ENCODE results near the gene PRKCA. TPM values are rescaled to one million over a fixed set of nuclear protein-coding genes. Genes with fewer than 3 reads are reported as not detected.
A peak's percentile ranks its signal among the peaks of the same experiment; 100 is the strongest.

The PRKCA gene
- total and polyA plus RNA-seq, 2 donors (not counting 3 experiments of a cell fraction or from before 2014, with no cell fraction given) = 7.5 to 34.2 TPM

GRCh38 chr17:66351701-66352100, 49.3 kb downstream of the PRKCA start:
- no peaks in the 10 kb centered on the region for H4K20me1 ChIP-seq (replicated peaks; ENCODE audit: control insufficient read depth, extremely low read depth, insufficient read depth, low read length)
- no peak overlapping the region for H3K4me2 ChIP-seq (ENCODE audit: insufficient read depth, low read length)
- no peak overlapping the region for H3K4me3 ChIP-seq (replicated peaks in 1 of 3; ENCODE audit: insufficient read depth in 1 of 3, low read depth in 1 of 3, low read length in 3 of 3)
- H3K9ac ChIP-seq (replicated peaks; ENCODE audit: extremely low read depth, insufficient read depth, low read length) = no peak overlapping the region
- peaks cover 28% of the 10 kb centered on the region for H3K79me2 ChIP-seq (ENCODE audit: control insufficient read depth, insufficient read depth, low read length)
- intact Hi-C loops (cut with micrococcal nuclease) = no loop called here
- H3K36me3 ChIP-seq (ENCODE audit: control insufficient read depth in 2 of 2, extremely low read depth in 1 of 2, insufficient read depth in 2 of 2, low read length in 2 of 2) = no peaks in the 10 kb centered on the region
- BruUV-seq (replicated peaks) = no TSS peak
- no peak overlapping the region for H3K27ac ChIP-seq (ENCODE audit: insufficient read depth, low read depth, low read length)
- ChIA-PET CTCF (interaction anchor here (0.9 to 1.3 kb wide), 2 partner anchors 11 to 16 kb away, joined by 3 read pairs; no protein-coding TSS in a partner anchor), POLR2A (no interaction called here)
- H3K9me1 ChIP-seq (replicated peaks; ENCODE audit: control insufficient read depth, extremely low read depth, insufficient read depth, low read length) = no peaks in the 10 kb centered on the region
- dilution Hi-C loops (cut with MboI; ENCODE audit: extremely low pct_ligation_motif_present, low sequenced_read_pairs) = no loop called here
- H3K4me1 ChIP-seq (ENCODE audit: control insufficient read depth, extremely low read depth, insufficient read depth, low read length) = peaks cover 37% of the 10 kb centered on the region
- no peak overlapping the region for H2AFZ ChIP-seq (ENCODE audit: low read depth, low read length)
- no peaks in the 10 kb centered on the region for H3K9me3 ChIP-seq (replicated peaks; ENCODE audit: control insufficient read depth, insufficient read depth, low read length)
- TF ChIP-seq FOS (IDR thresholded peaks at IDR 0.05; ENCODE audit: borderline replicate concordance, insufficient read depth, low read length) = no peak
- FAIRE-seq = no peak
- no peak for DNase-seq (ENCODE audit: low read depth, low spot score)
- no peaks in the 10 kb centered on the region for H3K27me3 ChIP-seq (ENCODE audit: control insufficient read depth in 2 of 2, insufficient read depth in 2 of 2, low read length in 2 of 2)

GRCh38 chr17:66353937-66354401, 51.6 kb downstream of the PRKCA start:
- dilution Hi-C loops (cut with MboI; ENCODE audit: extremely low pct_ligation_motif_present, low sequenced_read_pairs) (no loop called here), intact Hi-C loops (cut with micrococcal nuclease) (loop anchor here (2.0 kb wide), 1 partner anchor 213 kb away; no protein-coding TSS in a partner anchor)
- Histone ChIP-seq H3K4me3 (replicated peaks in 1 of 3; ENCODE audit: insufficient read depth in 1 of 3, low read depth in 1 of 3, low read length in 3 of 3) (no peak overlapping the region), H4K20me1 (replicated peaks; ENCODE audit: control insufficient read depth, extremely low read depth, insufficient read depth, low read length) (no peaks in the 10 kb centered on the region), H3K4me2 (ENCODE audit: insufficient read depth, low read length) (peak overlapping the region; percentile 50), H3K27me3 (ENCODE audit: control insufficient read depth in 2 of 2, insufficient read depth in 2 of 2, low read length in 2 of 2) (no peaks in the 10 kb centered on the region), H3K36me3 (ENCODE audit: control insufficient read depth in 2 of 2, extremely low read depth in 1 of 2, insufficient read depth in 2 of 2, low read length in 2 of 2) (no peaks in the 10 kb centered on the region), H3K27ac (ENCODE audit: insufficient read depth, low read depth, low read length) (peak overlapping the region; percentile 9), H3K9ac (replicated peaks; ENCODE audit: extremely low read depth, insufficient read depth, low read length) (no peak overlapping the region), H3K4me1 (ENCODE audit: control insufficient read depth, extremely low read depth, insufficient read depth, low read length) (peaks cover 28% of the 10 kb centered on the region), H2AFZ (ENCODE audit: low read depth, low read length) (peak overlapping the region; percentile 18), H3K9me1 (replicated peaks; ENCODE audit: control insufficient read depth, extremely low read depth, insufficient read depth, low read length) (no peaks in the 10 kb centered on the region), H3K79me2 (ENCODE audit: control insufficient read depth, insufficient read depth, low read length) (peaks cover 38% of the 10 kb centered on the region), H3K9me3 (replicated peaks; ENCODE audit: control insufficient read depth, insufficient read depth, low read length) (no peaks in the 10 kb centered on the region)
- no TSS peak for BruUV-seq (replicated peaks)
- ChIA-PET CTCF (interaction anchor here (0.6 to 1.4 kb wide), 7 partner anchors 10 to 213 kb away, joined by 3 to 7 read pairs (median 3); no protein-coding TSS in a partner anchor), POLR2A (no interaction called here)
- TF ChIP-seq JUN (IDR thresholded peaks at IDR 0.05; ENCODE audit: borderline replicate concordance, insufficient read depth, insufficient read length, low read depth) (peak; percentile 17), GATA2 (IDR thresholded peaks at IDR 0.05; ENCODE audit: insufficient read depth, insufficient read length, low read depth, low read length) (peak; percentile 89), EZH2 (IDR thresholded peaks at IDR 0.05; ENCODE audit: borderline replicate concordance, low read depth, low read length, severe bottlenecking) (no peak), POLR2AphosphoS5 (IDR thresholded peaks at IDR 0.05; ENCODE audit: insufficient read depth, low read depth, low read length) (no peak), CTCF (IDR thresholded peaks at IDR 0.05; ENCODE audit: extremely low read depth in 1 of 2, insufficient read depth in 1 of 2, low read depth in 1 of 2, low read length in 2 of 2) (no peak), MYC (IDR thresholded peaks at IDR 0.05; ENCODE audit: low read depth, low read length) (no peak), POLR2A (IDR thresholded peaks at IDR 0.05; ENCODE audit: low read depth, low read length) (no peak), FOS (IDR thresholded peaks at IDR 0.05; ENCODE audit: borderline replicate concordance, insufficient read depth, low read length) (peak; percentile 57), MAX (IDR thresholded peaks at IDR 0.05; ENCODE audit: insufficient read depth, insufficient read length) (no peak)
- FAIRE-seq (peak; percentile 88), DNase-seq (ENCODE audit: low read depth, low spot score) (peak; percentile 79)

Data from endothelial cell of umbilical vein (primary cell).